HUES64 (cell line): ENCODE results near the gene ZNF33A.

Experiments
- H3K27ac ChIP-seq: 2 replicates; pipeline ENCODE4 v1.7.0; 2013; ENCODE audit warnings: low read depth, low read length, inconsistent platforms
- H3K27me3 ChIP-seq: 2 replicates; pipeline ENCODE4 v1.6.1; 2013; ENCODE audit warnings: mild to moderate bottlenecking, low read length; ENCODE audit not compliant: insufficient read depth
- H3K36me3 ChIP-seq: 2 replicates; pipeline ENCODE4 v1.6.1; 2013; ENCODE audit warnings: mild to moderate bottlenecking, low read length; ENCODE audit not compliant: insufficient read depth
- H3K4me1 ChIP-seq: 2 replicates; pipeline ENCODE4 v1.6.1; 2013; ENCODE audit warnings: mild to moderate bottlenecking, low read length, moderate library complexity; ENCODE audit not compliant: insufficient read depth
- H3K4me3 ChIP-seq: 2 replicates; pipeline ENCODE4 v1.5.1; 2013; ENCODE audit warnings: mild to moderate bottlenecking, low read length, moderate library complexity
- H3K9ac ChIP-seq: 2 replicates; pipeline ENCODE4 v1.6.1; 2013; ENCODE audit warnings: mild to moderate bottlenecking, low read depth, low read length
- H3K9me3 ChIP-seq: 2 replicates; pipeline ENCODE4 v1.6.1; 2013; ENCODE audit warnings: low read depth, low read length; ENCODE audit not compliant: insufficient read depth
- WGBS: fragments of 150-250, 120-280 bp; methylation state at CpG from one replicate; pipeline ENCODE4 v1.1.7; 2013; ENCODE audit warnings: missing lambda C conversion rate; 5-methylcytosine and 5-hydroxymethylcytosine counted together

Gene ZNF33A

GRCh38 chr10:38094158-38094926 lies 83.9 kb downstream of the ZNF33A start, which contains the start of gene ZNF37A:
TSS of gene ZNF37A (plus strand) at chr10:38094337. CDS start at chr10:38096618, 2,281 bp downstream.
- Histone ChIP-seq H3K27ac (no peak within 1 kb of the TSS), H3K9ac (peak within 1 kb of the TSS; percentile 35), H3K4me3 (peak within 1 kb of the TSS; percentile 67), H3K27me3 (0 out of 2 replicates have a peak, but pooled peaks cover 4% of the 10 kb centered on the region), H3K36me3 (peaks cover 14% of the 10 kb centered on the region), H3K4me1 (no peaks in the 10 kb centered on the region), H3K9me3 (peaks cover 58% of the 10 kb centered on the region)
- 36% methylated on average over 59 of the region's 59 CpGs for WGBS

GRCh38 chr10:38094927-38095574 lies 84.6 kb downstream of the ZNF33A start:
- WGBS = 86% methylated on average over 21 of the region's 21 CpGs
- Histone ChIP-seq H3K27ac (no peak overlapping the region), H3K9me3 (peaks cover 57% of the 10 kb centered on the region), H3K9ac (no peak overlapping the region), H3K36me3 (peaks cover 14% of the 10 kb centered on the region), H3K4me1 (no peaks in the 10 kb centered on the region), H3K4me3 (peak overlapping the region; percentile 67), H3K27me3 (0 out of 2 replicates have a peak, but pooled peaks cover 4% of the 10 kb centered on the region)

- Histone ChIP-seq H3K4me3 (no peak overlapping the region), H3K27me3 (no peaks in the 10 kb centered on the region), H3K27ac (no peak overlapping the region), H3K9me3 (peaks cover 77% of the 10 kb centered on the region), H3K4me1 (no peaks in the 10 kb centered on the region), H3K9ac (no peak overlapping the region), H3K36me3 (peaks cover 13% of the 10 kb centered on the region; the same call in 1 of the 2 replicates)
- no CpG with 5 or more reads among the region's 1 CpG for WGBS
Observed at GRCh38 chr10:38102880-38103279, 92.4 kb downstream of the ZNF33A start.

DNA sequence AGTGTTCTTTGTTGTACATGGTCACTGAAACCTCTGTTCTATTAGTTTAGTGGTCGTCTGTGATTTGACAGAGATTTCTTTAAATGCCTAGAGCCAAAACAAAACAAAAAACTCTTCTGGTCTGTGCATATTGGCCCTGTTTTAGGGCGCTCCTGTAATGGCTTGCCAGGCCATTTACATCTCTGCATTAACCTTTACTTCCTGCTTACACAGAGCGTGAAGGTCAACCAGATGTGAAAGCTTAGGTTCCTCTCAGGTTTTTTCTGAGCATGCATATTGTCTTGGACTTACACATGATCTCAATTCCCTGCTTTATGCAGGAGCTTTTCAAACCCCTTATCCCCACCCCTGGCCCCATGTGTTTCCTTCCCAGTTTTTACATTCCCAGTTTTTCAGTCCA lies 93.3 kb downstream of the ZNF33A start:
- 80% methylated on average over 3 of the region's 3 CpGs for WGBS
- H3K27me3 ChIP-seq = no peaks in the 10 kb centered on the region

DNA sequence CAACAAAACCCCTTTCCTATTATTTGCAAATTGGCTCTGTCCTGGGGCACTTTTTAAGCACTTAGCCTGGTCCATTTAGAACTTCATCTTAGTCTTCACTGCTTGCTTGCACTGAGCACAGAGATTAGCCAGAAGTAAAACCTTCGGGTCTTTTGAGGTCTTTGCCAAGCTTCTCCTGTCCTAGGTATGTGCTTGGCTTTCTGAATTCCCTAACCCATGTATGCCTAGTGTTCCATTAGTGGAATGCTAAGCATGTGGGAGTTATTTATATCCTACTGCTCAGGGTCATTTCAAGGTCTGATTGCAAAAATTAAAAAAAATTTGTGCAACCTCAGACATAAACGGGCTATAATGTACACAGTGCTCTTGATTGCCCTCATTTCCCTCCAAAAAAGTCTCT lies 101.7 kb downstream of the ZNF33A start:
- WGBS = 94% methylated on average over 2 of the region's 2 CpGs
- peaks cover 66% of the 10 kb centered on the region for H3K9me3 ChIP-seq

More for the DNA sequence above, 93.3 kb downstream of the ZNF33A start:
- Histone ChIP-seq H3K9ac (no peak overlapping the region), H3K27ac (no peak overlapping the region), H3K4me3 (no peak overlapping the region), H3K9me3 (peaks cover 78% of the 10 kb centered on the region), H3K4me1 (no peaks in the 10 kb centered on the region), H3K36me3 (peaks cover 10% of the 10 kb centered on the region; the same call in 1 of the 2 replicates)

More for the DNA sequence above, 101.7 kb downstream of the ZNF33A start:
- no peak overlapping the region for H3K4me3 ChIP-seq
- H3K27me3 ChIP-seq = no peaks in the 10 kb centered on the region
- H3K9ac ChIP-seq = no peak overlapping the region
- peaks cover 28% of the 10 kb centered on the region for H3K36me3 ChIP-seq
- H3K27ac ChIP-seq = no peak overlapping the region
- H3K4me1 ChIP-seq = no peaks in the 10 kb centered on the region
